Measurements from ENCODE around the gene UIMC1.
"Not testable (repeated sequence)": the region's sequence is repeated elsewhere in the genome, so short reads cannot be mapped to it uniquely, and the experiment has no call there.

UIMC1 gene

DNA sequence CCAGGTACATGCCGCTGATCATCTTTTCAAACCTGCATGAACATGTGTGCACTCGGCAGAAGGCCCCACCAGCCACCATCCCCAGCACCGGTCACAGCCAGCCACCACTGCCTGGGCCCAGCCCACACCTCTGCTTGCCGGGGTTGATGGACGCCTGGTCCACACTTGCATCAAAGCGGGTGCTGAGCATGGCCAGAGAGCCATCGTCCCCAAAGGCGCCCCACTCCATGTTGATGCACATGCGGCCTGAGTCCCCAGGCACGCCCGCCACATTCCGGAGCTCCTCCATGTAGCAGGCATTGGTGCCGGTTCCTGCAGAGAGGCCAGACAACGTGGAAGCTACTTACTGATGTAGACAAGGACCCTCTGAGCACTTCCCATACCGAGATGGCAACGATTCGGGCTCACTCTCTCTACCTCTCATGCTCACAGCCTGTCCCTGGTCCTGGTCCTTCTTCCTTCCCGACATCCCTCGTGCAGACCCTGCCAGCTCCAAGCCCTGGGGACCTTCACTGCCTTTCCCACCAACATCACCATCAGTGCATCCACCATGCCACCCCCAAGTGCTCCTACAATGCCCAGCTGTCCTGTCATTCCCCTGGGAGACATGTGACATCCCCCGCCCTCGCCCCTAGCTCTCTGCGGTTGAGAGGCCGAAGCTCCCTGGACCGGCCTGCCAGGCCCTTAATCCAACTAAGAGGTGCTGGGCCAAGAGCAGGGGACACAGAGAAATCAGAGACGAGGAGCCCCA is 124.6 kb downstream of the UIMC1 start:
- DNase-seq: no peak

DNA sequence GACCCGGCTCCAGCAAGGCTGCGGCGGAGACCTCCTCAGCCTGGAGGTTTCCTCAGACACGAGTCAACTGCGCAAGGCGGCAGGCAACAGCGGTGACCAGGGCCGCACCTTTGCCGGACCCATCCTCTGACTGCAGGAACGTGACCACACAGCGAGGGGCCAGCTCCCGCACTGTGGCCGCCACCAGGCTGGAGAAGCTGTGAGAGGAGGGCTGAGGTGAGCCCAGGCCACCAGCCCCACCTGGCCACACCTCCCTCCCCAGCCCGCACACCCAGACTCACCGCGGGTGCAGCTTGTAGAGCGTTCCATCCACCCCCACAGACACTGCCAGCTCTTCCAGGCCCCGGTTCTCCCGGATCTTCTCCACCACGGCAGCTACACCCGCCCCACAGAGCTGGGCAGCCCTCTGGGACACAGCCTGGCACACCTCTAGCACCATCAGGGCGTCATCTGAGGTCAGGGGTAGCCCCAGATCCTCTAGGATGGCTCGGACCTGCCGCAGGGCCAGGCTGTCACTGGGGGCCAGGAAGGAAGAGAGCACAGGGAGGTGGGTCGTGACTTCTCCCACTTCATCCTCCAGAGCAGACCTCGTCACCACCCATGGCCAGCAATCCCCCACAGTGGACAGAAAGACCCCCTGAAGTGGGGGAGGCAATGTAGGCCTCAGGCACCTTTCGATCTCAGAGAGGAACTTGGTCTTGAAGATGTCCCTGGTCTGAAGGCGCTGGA is 125.4 kb downstream of the UIMC1 start:
- DNase-seq: no peak

DNA sequence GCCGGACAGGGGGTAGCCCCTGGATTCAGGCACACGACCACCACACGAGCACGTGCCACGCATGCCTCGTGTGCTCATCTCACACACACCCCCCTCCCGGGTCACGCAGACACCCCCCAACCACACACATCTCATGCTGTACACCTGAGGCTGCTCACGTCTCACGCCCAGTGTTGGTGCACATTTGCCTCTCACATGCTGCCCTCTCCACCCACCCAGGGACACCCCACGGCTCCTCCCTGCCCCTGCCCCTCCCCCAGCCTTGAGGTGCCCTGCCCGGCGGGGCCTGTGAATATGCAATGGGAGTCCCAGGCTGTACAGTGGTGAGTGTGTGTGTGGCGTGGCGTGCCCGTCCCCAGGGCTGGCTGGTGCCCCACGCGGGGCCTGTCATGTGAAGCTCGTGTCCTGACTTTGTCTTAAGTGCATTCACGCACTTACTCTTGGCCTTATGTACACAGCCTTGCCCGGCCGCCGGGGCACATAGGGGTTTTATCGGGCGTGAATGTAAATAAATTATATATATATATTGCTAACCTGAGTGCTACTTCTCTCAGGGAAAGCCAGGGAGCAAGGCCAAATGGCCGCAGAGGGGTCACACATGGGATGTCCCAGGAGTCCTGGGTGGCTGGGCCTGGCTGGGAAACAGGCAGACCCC is 126.1 kb downstream of the UIMC1 start:
- DNase-seq: no peak

DNA sequence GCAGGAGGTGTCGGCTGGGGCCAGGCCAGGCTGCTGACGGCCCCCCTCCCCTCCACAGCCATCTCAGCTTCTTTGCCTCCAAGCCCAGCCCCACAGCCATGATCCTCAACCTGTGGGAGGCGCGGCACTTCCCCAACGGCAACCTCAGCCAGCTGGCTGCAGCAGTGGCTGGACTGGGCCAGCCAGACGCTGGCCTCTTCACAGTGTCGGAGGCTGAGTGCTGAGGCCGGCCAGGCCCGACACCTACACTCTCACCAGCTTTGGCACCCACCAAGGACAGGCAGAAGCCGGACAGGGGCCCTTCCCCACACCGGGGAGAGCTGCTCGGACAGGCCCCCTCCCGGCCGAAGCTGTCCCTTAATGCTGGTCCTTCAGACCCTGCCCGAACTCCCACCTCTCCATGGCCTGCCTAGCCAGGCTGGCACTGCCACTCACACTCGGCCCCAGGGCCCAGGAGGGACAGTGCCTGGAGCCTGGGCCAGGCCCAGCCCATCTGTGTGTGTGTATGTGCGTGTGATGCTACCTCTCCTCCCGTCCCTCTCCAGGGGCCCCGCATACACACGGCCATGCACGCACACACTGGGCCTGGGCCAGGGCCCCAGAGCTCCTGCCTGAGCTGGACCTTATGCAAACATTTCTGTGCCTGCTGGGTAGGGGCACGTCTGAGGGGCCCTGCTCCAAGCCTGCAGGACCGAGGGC is 126.8 kb downstream of the UIMC1 start:
- no peak for DNase-seq

DNA sequence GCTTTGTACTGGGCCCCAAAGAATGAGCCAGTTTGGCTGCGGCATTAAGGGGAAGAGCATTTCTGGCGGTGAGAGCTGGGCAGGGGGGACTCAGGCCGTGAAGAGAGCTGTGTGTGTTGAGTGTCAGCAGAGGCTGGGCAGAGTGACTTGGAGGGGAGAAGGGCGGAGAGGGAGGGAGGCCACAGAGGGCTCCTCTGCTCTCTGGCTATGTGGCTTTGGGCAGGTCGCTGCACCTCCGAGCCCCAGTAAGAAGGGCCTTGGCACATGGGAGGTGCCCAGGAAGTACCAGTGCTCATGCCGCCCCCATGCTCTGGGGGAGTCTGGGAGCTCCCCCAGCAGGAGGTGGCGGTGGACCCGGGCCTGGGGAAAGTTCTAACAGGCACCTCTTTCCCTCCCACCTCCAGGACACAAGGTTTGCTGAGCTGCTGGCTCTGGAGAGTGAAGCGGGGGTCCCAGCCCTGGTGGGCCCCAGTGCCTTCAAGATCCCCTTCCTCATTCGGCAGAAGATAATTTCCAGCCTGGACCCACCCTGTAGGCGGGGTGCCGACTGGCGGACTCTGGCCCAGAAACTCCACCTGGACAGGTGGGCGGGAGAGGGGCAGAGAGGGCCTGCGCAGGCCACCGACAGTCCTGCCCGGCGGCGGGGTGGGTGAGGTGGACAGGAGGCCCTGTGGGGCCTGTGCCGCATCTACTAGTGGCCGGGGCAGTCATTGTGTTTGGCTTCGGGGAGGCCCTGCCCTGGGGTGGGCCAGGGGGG is 127.5 kb downstream of the UIMC1 start:
- no peak for DNase-seq

DNA sequence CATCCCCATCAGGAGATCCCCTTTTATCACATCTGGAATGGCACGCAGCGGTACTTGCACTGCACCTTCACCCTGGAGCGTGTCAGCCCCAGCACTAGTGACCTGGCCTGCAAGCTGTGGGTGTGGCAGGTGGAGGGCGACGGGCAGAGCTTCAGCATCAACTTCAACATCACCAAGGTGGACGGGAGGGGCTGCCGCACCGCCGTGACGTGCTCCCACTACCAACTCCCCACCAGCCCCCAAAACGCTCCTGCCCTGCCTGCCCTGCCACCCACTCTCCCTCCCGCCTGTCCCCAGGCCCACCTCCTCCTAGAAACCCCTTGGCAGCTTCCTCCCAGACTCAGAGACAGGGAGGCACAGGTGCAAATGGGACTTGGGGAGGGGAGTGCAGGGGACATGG is 128.1 kb downstream of the UIMC1 start:
- no peak for DNase-seq

DNA sequence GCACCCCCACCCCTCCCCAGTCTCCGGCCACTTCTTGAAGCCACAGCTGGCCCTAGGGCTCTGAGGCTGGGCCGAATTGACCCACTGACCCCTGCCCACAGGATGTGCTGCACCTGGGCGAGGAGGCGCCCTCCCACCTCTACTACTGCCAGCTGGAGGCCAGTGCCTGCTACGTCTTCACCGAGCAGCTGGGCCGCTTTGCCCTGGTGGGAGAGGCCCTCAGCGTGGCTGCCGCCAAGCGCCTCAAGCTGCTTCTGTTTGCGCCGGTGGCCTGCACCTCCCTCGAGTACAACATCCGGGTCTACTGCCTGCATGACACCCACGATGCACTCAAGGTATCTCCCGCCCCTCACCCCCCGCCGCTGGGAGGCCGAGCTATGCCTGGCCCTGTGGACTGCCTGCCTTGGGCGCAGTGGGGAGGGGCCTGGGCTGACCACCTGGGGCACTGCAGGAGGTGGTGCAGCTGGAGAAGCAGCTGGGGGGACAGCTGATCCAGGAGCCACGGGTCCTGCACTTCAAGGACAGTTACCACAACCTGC is 128.7 kb downstream of the UIMC1 start:
- no peak for DNase-seq

DNA sequence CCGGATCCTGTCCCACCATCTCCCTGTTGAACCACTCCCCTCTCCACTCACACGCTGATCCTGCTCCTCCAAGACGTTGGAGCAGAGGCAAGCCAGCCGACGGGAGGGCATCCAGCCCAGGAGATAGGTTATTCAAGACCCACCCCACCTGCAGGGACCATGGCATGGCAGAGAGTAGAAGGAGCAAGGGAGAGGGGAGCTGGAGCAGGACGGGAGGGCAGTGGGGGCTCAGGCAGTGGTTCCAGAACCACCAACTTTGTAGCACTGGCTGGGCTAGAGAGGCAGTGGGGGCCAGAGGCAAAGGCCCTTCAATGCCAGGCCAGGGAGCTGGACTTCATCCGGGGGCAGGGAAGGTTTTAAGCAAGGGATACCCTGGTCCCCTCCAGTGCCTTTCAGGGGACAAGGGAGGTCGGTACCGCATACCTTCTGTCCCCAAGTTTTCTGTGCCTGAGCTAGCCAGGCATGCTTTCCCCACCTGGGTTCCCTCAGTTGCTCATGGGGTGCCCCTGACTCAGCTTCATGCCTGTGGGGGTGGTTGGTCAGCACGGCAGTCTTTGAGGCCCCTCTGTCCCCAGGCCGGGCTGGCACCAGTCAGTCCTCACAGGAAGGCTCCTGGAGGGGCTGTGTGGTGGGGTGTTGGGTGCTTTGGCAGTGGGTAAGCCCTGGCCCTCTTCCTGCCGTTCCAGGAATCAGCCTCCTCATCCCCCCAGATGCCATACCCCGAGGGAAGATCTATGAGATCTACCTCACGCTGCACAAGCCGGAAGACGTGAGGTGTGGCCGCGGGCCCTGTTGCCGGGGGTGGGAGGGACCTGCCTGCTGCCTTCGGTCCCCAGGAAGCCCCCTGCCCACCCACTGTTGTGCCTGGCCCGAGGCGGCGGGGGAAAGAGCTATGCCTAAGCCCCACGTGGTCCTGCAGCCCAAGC is 129.8 kb downstream of the UIMC1 start:
- DNase-seq: no peak

DNA sequence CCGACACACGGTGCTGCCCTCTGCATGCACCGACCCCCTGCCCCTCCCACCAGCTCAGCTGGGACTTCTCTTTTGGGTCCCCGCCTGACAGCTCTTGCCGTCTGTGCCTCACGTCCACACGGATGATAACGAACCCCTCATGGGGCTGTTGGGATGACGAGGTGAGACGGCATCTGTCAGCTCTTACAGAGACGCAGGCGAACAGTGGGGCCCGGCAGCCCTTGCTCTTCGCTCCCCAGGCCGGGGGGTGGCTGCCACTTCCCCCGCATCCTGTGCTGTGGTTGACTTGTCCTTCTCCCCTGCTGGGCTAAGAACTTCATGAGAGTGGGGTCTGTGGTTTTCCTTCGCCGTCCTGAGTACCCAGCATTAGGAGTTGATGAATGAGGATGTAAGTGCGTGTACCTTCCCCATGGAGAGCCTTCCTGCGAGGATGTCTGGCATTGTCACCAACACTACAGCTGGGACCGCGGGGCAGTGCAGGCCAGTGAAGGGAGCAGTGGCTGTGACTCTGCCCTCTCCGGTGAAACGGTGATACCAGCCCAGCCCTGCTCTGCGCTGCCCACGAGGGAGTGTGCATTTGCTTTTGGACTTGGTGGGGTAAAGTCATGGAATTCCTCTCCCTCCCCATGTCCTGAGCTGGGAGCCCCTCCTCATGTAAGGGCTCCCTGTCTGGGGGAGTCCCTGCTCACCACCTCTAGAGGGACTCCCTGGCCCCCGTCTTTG is 130.6 kb downstream of the UIMC1 start:
- DNase-seq: no peak

DNA sequence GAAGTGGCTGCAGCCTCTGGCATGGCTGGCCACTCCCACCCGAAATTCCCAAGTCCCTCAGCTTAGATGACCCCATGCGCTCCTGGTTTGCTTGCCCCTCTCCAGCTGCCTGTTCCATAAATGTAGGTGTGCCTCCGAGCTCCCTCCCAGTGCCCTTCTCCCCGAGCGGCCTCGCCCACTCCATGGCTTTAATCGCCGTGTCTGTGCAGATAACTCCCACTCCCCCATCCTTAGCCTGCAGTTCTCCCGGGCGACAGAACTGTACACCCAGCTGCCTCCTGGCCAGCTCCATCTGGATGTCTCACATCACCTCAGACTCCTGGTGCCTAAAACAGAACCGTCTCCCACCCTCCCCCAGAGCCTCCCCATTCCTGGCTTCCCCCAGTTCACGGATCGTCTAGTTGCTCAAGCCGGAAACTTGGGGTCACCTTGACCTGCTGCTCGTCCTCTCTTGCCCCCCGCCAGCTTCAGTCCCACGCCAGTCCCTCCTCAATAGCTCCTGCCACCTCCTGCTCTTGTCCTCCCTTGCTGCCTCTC is 131.5 kb downstream of the UIMC1 start:
- no peak for DNase-seq

DNA sequence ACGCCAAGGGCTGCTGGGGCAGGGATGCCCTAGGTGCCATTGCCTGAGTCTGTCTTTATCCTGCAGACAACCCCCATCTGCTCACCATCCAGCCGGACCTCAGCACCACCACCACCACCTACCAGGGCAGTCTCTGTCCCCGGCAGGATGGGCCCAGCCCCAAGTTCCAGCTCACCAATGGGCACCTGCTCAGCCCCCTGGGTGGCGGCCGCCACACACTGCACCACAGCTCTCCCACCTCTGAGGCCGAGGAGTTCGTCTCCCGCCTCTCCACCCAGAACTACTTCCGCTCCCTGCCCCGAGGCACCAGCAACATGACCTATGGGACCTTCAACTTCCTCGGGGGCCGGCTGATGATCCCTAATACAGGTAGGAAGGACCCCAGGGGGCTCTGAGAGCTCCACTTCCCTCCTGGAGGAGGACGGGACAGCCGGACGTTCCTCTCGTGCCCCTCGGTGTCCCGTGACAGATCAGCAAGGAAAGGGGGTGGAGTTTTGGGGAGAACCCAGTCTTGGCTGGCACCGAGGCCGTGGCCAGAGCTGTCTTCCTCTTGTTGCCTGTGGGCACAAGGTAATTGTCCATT is 132.3 kb downstream of the UIMC1 start:
- DNase-seq: no peak

DNA sequence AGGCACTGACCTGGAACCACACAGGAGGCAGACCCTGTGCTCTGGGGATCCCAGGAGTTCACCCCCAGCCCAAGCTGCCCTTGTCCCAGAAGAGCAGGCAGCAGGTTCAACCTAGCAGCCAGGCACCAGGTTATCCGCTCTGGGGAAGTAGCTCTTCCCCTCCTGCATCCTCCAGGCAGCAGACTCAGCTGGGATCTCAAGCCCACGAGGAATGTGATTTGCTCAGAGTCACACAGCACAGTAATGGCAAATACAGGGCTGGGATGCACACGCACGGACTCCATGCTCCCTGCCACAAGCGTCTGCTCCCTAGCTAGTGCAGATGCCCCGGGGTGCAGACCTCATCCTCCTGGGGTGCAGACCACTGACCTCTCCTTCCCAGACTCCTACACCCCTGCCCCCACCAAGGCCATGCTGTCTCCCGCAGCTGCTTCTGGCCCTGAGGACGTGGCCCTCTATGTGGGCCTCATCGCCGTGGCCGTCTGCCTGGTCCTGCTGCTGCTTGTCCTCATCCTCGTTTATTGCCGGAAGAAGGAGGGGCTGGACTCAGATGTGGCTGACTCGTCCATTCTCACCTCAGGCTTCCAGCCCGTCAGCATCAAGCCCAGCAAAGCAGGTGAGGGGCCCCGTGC is 132.9 kb downstream of the UIMC1 start:
- no peak for DNase-seq

DNA sequence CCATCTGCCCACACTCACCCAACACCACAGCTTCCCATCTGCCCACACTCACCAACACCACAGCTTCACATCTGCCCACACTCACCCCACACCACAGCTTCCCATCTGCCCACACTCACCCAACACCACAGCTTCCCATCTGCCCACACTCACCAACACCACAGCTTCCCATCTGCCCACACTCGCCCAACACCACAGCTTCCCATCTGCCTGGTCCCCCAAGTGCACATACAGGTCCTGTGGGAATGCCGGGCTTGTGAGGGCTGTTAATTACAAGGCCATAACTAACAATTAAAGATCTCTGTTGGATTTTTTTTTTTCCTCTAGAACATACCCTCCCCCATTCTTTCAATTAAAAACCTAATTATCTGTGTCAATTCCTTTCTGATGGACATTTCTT is 133.6 kb downstream of the UIMC1 start:
- not testable (repeated sequence) for DNase-seq

DNA sequence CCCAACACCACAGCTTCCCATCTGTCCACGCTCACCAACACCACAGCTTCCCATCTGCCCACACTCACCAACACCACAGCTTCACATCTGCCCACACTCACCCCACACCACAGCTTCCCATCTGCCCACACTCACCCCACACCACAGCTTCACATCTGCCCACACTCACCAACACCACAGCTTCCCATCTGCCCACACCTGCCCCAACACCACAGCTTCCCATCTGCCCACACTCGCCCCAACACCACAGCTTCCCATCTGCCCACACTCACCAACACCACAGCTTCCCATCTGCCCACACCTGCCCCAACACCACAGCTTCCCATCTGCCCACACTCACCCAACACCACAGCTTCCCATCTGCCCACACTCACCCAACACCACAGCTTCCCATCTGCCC is 134.0 kb downstream of the UIMC1 start:
- not testable (repeated sequence) for DNase-seq

DNA sequence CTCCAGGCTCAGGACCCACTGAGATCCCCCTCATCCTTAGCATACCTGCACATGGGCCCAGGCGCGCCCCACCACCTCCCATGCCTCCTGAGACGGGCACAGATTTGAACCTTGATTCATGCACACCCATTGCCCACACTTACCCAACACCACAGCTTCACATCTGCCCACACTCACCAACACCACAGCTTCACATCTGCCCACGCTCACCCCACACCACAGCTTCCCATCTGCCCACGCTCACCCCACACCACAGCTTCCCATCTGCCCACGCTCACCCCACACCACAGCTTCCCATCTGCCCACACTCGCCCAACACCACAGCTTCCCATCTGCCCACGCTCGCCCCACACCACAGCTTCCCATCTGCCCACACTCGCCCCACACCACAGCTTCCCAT is 135.9 kb downstream of the UIMC1 start:
- DNase-seq: not testable (repeated sequence)

DNA sequence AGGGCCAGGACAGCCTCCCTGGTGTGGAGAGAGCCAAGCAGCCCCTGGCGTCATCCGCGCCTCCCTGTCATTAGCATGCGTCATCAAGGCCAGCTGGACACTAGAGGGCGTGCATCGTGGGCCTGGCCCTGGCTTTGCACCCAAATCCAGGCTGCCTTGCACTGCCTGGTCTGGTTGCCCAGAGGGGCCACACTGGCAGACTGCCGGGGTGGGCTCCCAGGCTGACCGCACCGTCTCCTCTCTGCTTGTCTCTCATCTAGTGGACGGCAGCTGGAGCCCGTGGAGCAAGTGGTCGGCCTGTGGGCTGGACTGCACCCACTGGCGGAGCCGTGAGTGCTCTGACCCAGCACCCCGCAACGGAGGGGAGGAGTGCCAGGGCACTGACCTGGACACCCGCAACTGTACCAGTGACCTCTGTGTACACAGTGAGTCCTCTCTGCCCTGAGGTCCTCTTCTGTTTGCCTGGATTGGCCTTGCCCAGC is 136.4 kb downstream of the UIMC1 start:
- no peak for DNase-seq

DNA sequence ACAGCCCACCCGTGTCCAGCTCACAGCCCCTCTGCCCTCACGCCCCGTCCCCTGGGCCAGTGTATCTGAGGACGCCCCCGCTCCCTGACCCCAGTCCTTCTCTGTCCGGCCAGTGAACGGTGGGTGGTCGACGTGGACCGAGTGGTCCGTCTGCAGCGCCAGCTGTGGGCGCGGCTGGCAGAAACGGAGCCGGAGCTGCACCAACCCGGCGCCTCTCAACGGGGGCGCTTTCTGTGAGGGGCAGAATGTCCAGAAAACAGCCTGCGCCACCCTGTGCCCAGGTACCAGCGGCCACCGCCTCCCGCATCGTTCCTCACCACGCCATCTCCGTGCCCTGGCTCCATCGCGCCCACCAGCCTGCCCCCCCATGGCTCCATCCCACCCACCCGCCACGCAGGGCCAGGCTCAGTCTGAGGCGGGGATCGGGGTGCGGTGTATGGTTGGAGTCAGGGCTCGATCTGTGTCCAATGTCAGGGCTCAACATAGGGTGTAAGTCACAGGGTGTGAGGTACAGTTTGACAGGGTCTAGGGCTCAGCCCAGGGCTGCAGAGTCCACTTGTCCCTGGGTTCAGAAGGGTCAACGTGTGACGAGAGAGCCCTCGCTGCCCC is 137.0 kb downstream of the UIMC1 start:
- no peak for DNase-seq

DNA sequence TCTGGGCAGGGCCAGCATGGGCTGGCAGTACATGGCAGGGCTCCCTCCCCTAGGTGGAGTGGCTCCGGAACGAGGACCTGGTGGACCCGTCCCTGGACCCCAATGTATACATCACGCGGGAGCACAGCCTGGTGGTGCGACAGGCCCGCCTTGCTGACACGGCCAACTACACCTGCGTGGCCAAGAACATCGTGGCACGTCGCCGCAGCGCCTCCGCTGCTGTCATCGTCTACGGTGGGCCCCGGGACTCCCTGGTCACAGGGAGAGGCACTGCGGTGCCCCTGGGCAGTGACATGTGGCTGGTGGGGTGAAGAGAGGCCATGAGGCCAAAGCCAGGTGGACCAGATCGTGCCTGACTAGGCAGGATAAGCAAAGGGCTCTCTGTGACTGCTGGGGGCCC is 137.8 kb downstream of the UIMC1 start:
- no peak for DNase-seq

DNA sequence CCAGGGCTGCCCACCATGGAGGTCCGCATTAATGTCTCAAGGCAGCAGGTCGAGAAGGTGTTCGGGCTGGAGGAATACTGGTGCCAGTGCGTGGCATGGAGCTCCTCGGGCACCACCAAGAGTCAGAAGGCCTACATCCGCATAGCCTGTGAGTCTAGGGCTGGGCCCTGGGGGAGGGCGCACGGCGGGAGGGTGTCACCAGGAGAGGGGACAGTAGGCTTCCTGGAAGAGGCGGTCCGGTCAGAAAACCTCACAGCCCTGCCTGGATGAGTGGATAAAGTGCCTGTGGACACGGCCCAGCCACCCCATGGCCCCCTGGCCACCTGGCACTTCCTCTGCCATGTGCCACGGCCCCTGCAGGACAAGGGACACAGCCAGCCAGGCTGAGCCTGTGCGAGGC is 138.5 kb downstream of the UIMC1 start:
- no peak for DNase-seq
